G401 (cell line): Measurements from ENCODE around the gene ART5. TPM values are rescaled to one million over a fixed set of nuclear protein-coding genes. Genes with fewer than 3 reads are reported as not detected.
"Not testable (repeated sequence)": the region's sequence is repeated elsewhere in the genome, so short reads cannot be mapped to it uniquely, and the experiment has no call there.

Source experiments
- DNase-seq: peaks from one replicate; pipeline ENCODE4 v3.0.0-alpha.2; 2015; ENCODE audit warnings: low spot score
- in situ Hi-C: cut with HindIII; loops from 2 replicates; pipeline ENCODE4 v1.10.0; 2016; ENCODE audit warnings: low sequenced_read_pairs, mixed read lengths
- total RNA-seq: library from RNA; depleted of rRNA; stranded (reverse); fragments of >200 nt; shearing (Covaris generic); gene quantifications from 2 replicates; pipeline ENCODE4 v1.2.3, GENCODE V29; 2014; rRNA removed

Gene ART5
- total RNA-seq, 1 experiment from 2014 or later, result 8.5 TPM

DNA sequence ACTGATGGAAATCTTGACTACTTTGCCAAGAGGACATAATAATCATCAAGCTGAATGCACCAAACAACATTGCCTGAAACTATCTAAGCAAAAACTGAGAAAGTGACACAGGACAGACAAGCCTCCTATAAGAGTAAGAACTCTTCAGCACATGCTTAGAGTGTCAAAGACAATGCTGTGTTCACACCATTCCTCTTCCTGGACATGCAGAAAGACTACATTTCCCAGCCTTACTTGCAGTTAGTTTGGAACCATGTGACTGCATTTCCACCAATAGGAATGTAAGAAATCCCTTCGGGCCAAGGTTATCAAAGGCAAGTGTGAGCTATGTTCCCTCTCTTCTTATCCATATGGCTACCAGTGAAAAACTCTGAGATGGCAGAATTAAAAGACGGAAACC lies 51.6 kb downstream of the ART5 start:
- DNase-seq, in situ Hi-C loops: not testable (repeated sequence)

- in situ Hi-C loops, DNase-seq: not testable (repeated sequence)
Observed at GRCh38 chr11:3588776-3589175, 53.0 kb downstream of the ART5 start.

Other genes with a start within 250 kb of the ART5 start
- gene ART1, start 3.1 kb upstream of the ART5 start, total RNA-seq, result not detected in 2 replicates
- 0.20 and 0.43 TPM in 2 replicates for gene CHRNA10, start 29.4 kb upstream of the ART5 start, total RNA-seq
- gene NUP98, start 155.6 kb upstream of the ART5 start, total RNA-seq, result 115 and 150 TPM in 2 replicates
- gene PGAP2, start 166.6 kb upstream of the ART5 start, total RNA-seq, result 11.9 and 15.1 TPM in 2 replicates
- gene RHOG, start 199.0 kb upstream of the ART5 start, total RNA-seq, result 8.3 and 12.0 TPM in 2 replicates
- 15.4 and 28.2 TPM in 2 replicates for gene STIM1, start 213.7 kb upstream of the ART5 start, total RNA-seq